Measurements from ENCODE around the gene ELMO1.

Gene ELMO1

DNA sequence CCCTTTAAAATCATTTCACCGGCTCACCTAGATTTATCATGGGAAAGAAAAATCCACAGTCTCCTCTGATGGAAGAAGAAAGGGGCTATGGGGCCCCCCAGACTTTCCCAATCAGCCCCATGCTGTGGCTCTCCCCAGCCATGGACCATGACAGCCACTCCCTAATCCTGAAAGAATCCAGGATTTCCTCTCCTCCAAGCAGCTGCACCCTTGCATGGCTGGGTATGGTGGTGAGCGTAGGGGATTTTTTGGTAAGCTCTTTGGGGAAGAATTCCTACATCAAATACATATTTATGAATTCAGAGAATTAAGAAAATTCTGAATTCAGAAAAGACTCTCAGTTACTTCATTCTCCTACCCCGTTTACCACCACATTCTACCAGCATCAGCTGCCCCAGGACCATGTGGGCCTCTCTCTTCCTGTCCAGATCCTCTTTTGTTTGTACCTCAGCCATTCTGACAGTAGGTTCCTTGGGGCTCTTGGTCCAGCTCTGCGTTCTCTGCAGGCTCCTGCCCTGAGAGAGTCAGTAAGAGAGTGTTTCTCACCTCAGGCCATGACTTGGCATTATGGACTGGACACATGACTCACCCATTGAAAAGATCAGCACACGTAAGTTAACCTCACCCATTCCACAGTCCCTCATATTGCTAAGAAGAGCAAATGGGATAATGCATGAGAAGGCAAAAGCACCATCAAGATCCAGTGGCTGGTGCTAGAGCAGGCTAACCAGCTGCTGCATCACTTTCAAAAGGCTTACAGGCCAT lies 337.8 kb downstream of the ELMO1 start:
- DNase-seq, result no peak

DNA sequence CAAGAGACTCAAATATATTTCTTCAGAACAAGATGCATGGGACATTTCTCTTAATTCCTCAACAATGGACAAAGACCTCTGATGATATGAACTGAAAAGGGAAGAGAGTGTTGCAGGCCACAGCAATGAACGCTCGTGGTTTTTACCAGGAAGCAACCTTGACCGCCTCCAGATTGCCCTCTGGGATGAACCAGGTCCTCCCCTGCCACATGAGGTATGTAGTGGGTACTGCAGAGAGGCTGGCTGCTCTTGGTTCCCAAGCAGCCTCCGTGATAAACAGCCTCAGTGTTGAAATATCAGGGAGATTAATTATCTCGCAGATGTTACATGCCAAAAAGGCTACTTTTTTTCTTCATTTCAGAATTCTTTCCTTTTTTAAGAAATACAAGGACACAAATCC lies 338.8 kb downstream of the ELMO1 start:
- no peak for DNase-seq

- DNase-seq, result no peak
Observed at GRCh38 chr7:37109016-37109683, 339.5 kb downstream of the ELMO1 start.

- DNase-seq, result no peak
Observed at GRCh38 chr7:37108615-37109014, 340.0 kb downstream of the ELMO1 start.

DNA sequence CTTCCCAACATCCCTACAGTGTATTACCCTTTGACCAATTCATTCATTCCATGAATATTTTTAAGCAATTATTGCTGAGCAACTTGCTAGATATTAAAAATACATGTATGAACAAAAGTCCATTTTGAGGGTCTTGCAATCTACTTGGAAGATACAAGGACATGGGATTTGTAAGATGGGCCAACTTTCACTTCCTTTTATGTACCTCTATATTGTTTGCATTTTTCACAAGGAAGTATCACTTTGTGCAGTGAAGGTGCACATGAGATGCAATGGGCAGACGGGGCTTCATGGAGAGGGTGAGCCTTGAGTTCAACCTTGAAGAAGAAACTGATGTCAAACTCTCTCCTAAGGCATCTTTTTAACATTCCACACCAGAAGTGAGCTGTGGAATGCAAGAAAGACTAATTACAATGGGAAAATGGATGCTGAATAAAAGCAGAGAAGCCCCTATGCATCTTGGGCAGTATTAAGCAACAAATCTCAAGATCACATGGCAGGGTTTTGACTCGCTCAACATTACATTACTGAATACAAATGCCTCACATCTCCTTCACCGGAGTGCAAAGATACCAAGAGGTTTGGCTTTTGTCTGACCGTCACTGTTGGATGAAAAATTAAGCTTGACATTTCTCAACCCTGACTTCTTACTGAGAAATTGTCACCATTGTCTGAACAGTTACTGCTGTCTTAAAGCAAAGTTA lies 341.5 kb downstream of the ELMO1 start:
- no peak for DNase-seq

- no peak for DNase-seq
Observed at GRCh38 chr7:37105762-37106161, 342.9 kb downstream of the ELMO1 start.

DNA sequence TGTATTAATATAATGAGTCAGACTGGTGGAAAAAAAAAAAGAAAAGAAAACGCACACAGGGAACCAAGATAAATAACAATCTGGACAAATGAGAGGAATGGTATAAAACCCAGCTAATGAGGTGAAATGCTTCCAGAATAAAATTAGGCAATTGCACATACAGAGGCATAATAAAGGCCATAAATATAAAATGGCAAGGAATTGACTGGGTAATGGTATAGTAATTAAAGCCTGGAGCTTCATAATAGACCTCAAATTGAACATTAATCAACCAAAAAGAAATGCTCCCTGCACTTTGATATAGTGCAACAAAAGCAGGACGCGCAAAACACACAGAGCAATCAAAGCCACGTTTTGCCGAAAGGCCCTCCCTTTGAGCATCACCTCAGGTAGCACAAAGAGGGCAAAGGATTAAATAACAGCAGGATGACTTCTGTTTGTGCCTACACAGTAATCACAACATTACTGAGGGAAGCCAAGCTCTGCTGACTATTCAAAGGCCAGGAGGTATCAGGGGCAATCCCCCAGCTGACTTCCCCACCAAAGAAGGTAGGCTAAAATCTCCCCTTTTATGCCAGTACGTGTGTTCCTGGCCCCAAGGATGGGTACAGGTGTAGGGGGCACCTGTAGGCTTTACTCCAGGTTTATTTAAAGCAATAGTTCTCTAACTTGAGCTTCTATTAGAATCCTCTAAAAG lies 343.7 kb downstream of the ELMO1 start:
- DNase-seq, result no peak

- no peak for DNase-seq
Observed at GRCh38 chr7:37102518-37103137, 346.0 kb downstream of the ELMO1 start.

DNA sequence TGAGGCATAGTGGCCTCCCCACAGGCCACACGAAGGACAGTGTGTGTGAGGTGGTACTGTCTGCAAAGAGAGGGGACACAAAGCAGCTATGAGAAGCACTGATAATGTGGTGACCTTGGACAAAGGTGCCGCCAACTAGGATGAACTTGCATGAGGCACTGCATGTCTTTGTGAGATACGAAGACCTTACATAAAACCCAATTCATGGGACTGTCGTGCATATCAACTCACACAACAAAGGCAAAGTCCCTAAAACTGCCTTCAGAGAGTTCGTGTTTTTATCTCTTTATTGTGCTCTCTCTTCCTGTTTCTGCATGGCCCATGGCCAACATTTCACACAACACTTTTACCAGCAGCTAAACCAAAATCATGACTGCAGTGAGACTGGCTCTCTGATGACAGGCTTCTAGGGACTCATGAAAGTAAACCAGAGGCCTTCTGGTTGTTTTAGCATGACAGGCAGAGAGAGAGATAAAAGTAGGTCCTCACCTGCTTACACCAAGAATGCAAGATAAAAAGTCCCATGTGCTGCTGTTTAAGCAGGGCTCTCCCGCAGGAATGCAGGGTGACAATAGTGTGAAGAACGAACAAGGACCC lies 347.8 kb downstream of the ELMO1 start:
- DNase-seq, result no peak

GRCh38 chr7:37098762-37099161 lies 349.9 kb downstream of the ELMO1 start:
- DNase-seq, result no peak

DNA sequence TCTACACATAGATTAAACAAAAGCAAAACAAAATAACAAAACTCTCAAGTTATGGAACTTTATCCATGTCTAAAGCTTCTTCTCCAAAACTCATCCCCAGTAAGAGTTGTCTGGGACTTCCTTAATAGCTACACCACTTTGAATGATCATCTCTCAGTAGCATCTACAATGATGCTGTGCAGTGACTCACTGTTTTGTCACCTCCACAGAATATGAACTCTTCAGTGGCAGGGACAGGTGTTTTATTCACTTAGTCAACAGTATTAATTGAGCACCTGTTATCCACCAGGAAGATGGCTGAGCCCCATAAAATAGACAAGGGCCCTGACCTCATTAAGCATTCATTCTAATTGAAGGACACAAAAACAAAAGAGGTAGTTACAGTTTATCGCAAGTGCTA lies 350.7 kb downstream of the ELMO1 start:
- DNase-seq, result no peak

GRCh38 chr7:37097276-37097675 lies 351.4 kb downstream of the ELMO1 start:
- no peak for DNase-seq

DNA sequence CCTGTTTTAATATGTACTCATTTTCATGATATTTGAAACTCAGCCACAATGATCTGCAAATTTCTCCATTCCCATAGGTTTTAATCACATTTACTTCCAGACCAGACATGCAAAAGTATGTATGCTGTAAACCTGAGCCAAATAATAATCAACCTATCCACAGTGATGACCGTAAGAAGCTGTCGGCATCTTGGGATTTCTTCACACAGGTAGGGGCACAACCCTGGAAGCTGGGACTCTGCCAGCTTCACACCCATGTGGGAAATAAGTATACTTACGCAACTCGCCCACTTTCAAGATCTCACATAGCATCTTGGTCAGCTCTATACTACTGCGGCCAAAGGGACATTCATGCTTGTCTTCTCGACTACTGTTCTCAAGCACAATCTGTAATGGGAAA lies 352.3 kb downstream of the ELMO1 start:
- DNase-seq, result no peak

DNA sequence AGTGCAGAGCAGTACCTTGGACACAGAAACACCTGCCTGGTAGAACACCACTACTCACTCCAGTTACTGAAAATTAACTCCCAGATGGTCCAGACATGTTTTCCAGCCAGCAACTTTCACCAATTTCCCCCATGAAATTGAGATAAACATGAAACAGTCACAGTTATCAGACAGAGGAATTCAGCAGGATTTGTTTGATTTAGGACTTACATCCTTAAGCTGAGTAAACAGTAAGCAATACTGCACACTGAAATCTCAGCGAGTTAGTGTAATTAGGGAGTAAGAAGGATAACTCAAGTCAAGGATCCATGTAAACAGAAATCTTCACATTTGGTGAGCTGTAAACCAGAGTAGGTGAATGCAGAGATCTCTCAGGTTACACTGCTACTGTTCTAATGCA lies 353.5 kb downstream of the ELMO1 start:
- DNase-seq, result peak; percentile 10

DNA sequence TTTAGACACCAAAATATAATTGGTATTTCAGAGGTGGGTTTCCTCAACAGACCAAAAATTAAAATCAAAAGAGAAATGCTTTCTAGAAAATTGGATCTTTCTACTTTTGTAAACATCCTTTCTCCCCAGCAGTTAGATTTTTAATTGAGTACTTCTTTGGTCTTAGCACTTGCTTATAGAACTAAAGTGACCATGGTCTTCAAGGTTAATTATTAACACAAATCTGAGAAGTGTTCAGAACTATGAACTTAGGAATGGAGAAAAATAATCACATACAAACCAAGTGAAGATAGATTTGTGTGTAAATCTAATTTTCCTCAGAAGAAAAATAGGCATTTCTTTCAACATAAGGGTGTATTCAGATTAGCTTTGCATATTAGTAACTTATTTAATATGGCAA lies 355.4 kb downstream of the ELMO1 start:
- DNase-seq, result no peak

DNA sequence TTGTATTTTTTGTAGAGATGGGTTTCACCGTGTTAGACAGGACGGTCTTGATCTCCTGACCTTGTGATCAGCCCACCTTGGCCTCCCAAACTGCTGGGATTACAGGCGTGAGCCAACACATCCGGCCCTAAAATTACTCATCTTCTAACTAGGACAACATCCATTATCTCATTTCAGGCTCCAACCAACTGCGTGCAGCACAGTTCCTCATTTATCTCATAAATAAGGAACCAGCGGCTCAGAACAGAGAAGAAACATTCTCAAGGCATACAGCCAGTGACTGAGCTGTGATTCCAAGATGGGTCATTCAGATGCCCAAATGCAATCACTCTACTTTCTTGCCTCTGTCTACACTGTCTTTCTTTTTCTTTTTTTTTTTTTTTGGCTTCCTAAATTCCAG lies 356.1 kb downstream of the ELMO1 start:
- no peak for DNase-seq

GRCh38 chr7:37089972-37090371 lies 358.7 kb downstream of the ELMO1 start:
- no peak for DNase-seq

- DNase-seq, result no peak
Observed at GRCh38 chr7:37085600-37085999, 363.1 kb downstream of the ELMO1 start.

DNA sequence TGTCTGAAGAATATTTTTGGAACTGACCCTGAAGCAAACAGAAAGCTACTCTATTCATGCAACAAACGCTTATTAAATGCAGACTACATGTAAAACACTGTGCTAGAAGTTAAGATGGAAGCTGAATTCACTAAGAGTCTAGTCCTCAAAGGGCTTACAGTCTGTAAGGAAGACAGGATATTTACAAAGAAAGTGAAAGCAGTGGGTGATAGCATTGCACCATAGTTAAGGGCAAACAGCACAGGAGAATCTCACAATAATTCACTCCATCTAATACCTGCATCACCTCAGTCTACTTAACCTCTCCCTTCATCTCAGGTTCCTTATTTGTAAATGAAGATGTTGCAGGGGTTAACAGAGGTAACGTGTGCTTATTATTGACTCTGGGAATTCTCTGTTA lies 364.4 kb downstream of the ELMO1 start:
- DNase-seq, result no peak

DNA sequence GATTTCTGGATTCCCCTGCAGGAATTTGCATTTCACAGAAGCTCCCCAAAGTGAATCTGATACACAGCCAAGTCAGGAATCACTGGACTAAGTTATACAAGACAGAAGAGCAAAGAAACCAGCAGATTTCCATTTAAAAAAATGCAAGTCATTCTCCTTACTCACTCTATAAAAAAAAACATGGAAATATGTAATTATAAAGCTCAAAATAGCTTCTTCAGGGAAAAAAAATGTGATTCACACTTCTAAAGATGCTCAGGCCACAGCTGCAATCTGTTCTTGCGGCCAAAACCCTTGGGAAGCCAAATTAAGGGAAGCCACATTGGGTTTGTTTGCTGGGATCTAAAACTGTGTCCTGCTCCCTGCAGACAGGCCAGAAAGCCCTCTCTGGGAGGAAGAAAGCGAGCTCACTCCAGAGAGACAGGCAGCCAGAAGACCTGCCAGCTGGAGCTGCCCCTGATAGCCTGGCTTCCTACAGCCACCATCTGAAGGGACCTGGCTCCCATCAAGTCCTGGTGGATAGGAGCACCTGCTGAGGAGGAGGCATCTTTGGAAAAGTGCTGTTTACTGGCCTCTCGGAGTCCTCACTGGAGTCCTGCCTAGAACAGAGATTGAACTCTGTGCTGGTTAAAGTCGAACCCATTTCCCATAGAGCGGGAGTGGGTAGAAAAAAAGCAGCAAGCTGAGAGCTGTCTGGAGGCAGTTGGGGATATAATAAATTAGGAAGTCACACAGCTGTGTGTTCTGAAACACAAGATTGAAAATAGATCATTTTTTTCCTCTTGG lies 365.2 kb downstream of the ELMO1 start:
- no peak for DNase-seq

- DNase-seq, result no peak
Observed at GRCh38 chr7:37081436-37081835, 367.2 kb downstream of the ELMO1 start.

- no peak for DNase-seq
Observed at GRCh38 chr7:37079420-37079819, 369.2 kb downstream of the ELMO1 start.
